Mesenchymal stem cell (in vitro differentiated cells and primary cell): ENCODE data around the gene GOLPH3.

Experiments
- DNase-seq: peaks from one replicate; pipeline ENCODE4 v3.0.0-alpha.2; 2013
- H2AFZ ChIP-seq: one replicate; pipeline ENCODE4 v1.6.1; 2013; ENCODE audit warnings: low read depth, mild to moderate bottlenecking, control low read depth, inconsistent platforms, low read length, moderate library complexity
- H2AK5ac ChIP-seq: 2 replicates; pipeline ENCODE4 v1.6.1; 2013; ENCODE audit warnings: low read length, moderate library complexity, mild to moderate bottlenecking, inconsistent platforms; ENCODE audit not compliant: severe bottlenecking
- H2BK120ac ChIP-seq: one replicate; pipeline ENCODE4 v1.6.1; 2013; ENCODE audit warnings: low read depth, mild to moderate bottlenecking, inconsistent platforms, low read length, moderate library complexity
- H2BK12ac ChIP-seq, 2 experiments: one replicate each; pipeline ENCODE4 v1.6.1; 2013; ENCODE audit warnings: inconsistent platforms in 2 of 2, low read length in 2 of 2, mild to moderate bottlenecking in 2 of 2, moderate library complexity in 2 of 2, control low read depth in 1 of 2
- H2BK15ac ChIP-seq: one replicate; pipeline ENCODE4 v1.6.1; 2013; ENCODE audit warnings: mild to moderate bottlenecking, low read depth, inconsistent platforms; ENCODE audit not compliant: poor library complexity, severe bottlenecking
- H2BK5ac ChIP-seq: 2 replicates; pipeline ENCODE4 v1.6.1; 2013; ENCODE audit warnings: low read depth, mild to moderate bottlenecking, low read length, control low read depth, inconsistent platforms; ENCODE audit not compliant: poor library complexity, severe bottlenecking
- H3K14ac ChIP-seq, 2 experiments: one replicate each; pipeline ENCODE4 v1.6.1; 2013; ENCODE audit warnings: inconsistent platforms in 2 of 2, low read length in 2 of 2, control low read depth in 1 of 2, mild to moderate bottlenecking in 1 of 2, moderate library complexity in 1 of 2
- H3K18ac ChIP-seq, 2 experiments: one replicate each; pipeline ENCODE4 v1.6.1; 2013; ENCODE audit warnings: inconsistent platforms in 2 of 2, low read length in 2 of 2, control low read depth in 1 of 2, low read depth in 1 of 2, mild to moderate bottlenecking in 1 of 2
- H3K23ac ChIP-seq, 2 experiments: one replicate each; pipeline ENCODE4 v1.6.1; 2013; ENCODE audit warnings: inconsistent platforms in 2 of 2, low read length in 2 of 2, mild to moderate bottlenecking in 2 of 2, moderate library complexity in 2 of 2, control low read depth in 1 of 2
- H3K27ac ChIP-seq: 2 replicates; pipeline ENCODE4 v1.5.1; 2013; ENCODE audit warnings: mild to moderate bottlenecking, moderate library complexity, low read length, control low read depth, inconsistent platforms; ENCODE audit not compliant: poor library complexity, severe bottlenecking
- H3K27me3 ChIP-seq, 2 experiments: 2 replicates each; pipeline versions ENCODE4 v1.6.1 to v1.7.0; 2013; ENCODE audit warnings: low read length in 2 of 2, mild to moderate bottlenecking in 2 of 2, moderate library complexity in 2 of 2, control low read depth in 1 of 2, inconsistent platforms in 1 of 2; ENCODE audit not compliant: control insufficient read depth in 1 of 2, insufficient read depth in 1 of 2
- H3K36me3 ChIP-seq, 2 experiments: 2 replicates each; pipeline versions ENCODE4 v1.6.1 to v1.7.0; 2013; ENCODE audit warnings: low read length in 2 of 2, control low read depth in 1 of 2, inconsistent platforms in 1 of 2, low read depth in 1 of 2, mild to moderate bottlenecking in 1 of 2; ENCODE audit not compliant: insufficient read depth in 2 of 2, control insufficient read depth in 1 of 2
- H3K4ac ChIP-seq, 2 experiments: one replicate each; pipeline ENCODE4 v1.6.1; 2013; ENCODE audit warnings: inconsistent platforms in 2 of 2, low read length in 2 of 2, mild to moderate bottlenecking in 2 of 2, moderate library complexity in 2 of 2, control low read depth in 1 of 2, low read depth in 1 of 2
- H3K4me1 ChIP-seq: 2 replicates; pipeline ENCODE4 v1.6.1; 2013; ENCODE audit warnings: low read depth, low read length, control low read depth; ENCODE audit not compliant: control insufficient read depth, insufficient read depth
- H3K4me2 ChIP-seq: 2 replicates; pipeline ENCODE4 v1.6.1; 2013; ENCODE audit warnings: low read length, mild to moderate bottlenecking, inconsistent platforms; ENCODE audit not compliant: poor library complexity, severe bottlenecking
- H3K4me3 ChIP-seq, 2 experiments: 2 replicates each; pipeline versions ENCODE4 v1.5.1 to v1.7.0; 2013; ENCODE audit warnings: low read length in 2 of 2, mild to moderate bottlenecking in 2 of 2, control low read depth in 1 of 2, low read depth in 1 of 2; ENCODE audit not compliant: insufficient read depth in 1 of 2
- H3K79me1 ChIP-seq: replicated peaks from 2 replicates; pipeline ENCODE4 v1.6.1; 2013; ENCODE audit warnings: mild to moderate bottlenecking, control low read depth, low read length, inconsistent platforms; ENCODE audit not compliant: poor library complexity, severe bottlenecking
- H3K9ac ChIP-seq: 2 replicates; pipeline ENCODE4 v1.7.0; 2013; ENCODE audit warnings: mild to moderate bottlenecking, low read length, moderate library complexity
- H3K9me3 ChIP-seq: 2 replicates; pipeline ENCODE4 v1.7.0; 2013; ENCODE audit warnings: mild to moderate bottlenecking, low read length; ENCODE audit not compliant: control insufficient read depth
- H4K8ac ChIP-seq: one replicate; pipeline ENCODE4 v1.6.1; 2013; ENCODE audit warnings: inconsistent platforms, mild to moderate bottlenecking, low read length, moderate library complexity
- H4K91ac ChIP-seq: one replicate; pipeline ENCODE4 v1.6.1; 2013; ENCODE audit warnings: mild to moderate bottlenecking, low read length, inconsistent platforms
- WGBS: methylation state at CpG from one replicate; pipeline ENCODE4 v1.1.7; 2013; ENCODE audit warnings: mixed read lengths; 5-methylcytosine and 5-hydroxymethylcytosine counted together

GOLPH3 gene

GRCh38 chr5:32090755-32091128, 83.4 kb downstream of the GOLPH3 start:
- no peak overlapping the region for H2BK120ac ChIP-seq
- no peak overlapping the region for H2BK5ac ChIP-seq
- no peaks in the 10 kb centered on the region for H3K27me3 ChIP-seq
- 92% methylated on average over 16 of the region's 17 CpGs for WGBS
- H3K79me1 ChIP-seq = no peaks in the 10 kb centered on the region
- H3K4me3 ChIP-seq = no peak overlapping the region
- H3K9me3 ChIP-seq = no peaks in the 10 kb centered on the region
- H3K4me1 ChIP-seq = peaks cover 3% of the 10 kb centered on the region
- peaks cover 29% of the 10 kb centered on the region in 2 experiments for H3K36me3 ChIP-seq
- H3K23ac ChIP-seq = no peak overlapping the region
- H3K14ac ChIP-seq = no peak overlapping the region
- H4K91ac ChIP-seq = no peak overlapping the region
- H2AFZ ChIP-seq = no peak overlapping the region
- H3K18ac ChIP-seq = no peak overlapping the region
- H3K4ac ChIP-seq = no peak overlapping the region
- no peak overlapping the region for H2BK15ac ChIP-seq
- H3K27ac ChIP-seq = no peak overlapping the region
- DNase-seq = no peak
- H2AK5ac ChIP-seq = no peak overlapping the region
- H3K4me2 ChIP-seq = no peak overlapping the region
- no peak overlapping the region for H4K8ac ChIP-seq
- no peak overlapping the region for H2BK12ac ChIP-seq
- H3K9ac ChIP-seq = no peak overlapping the region

GRCh38 chr5:32090026-32090754, 83.9 kb downstream of the GOLPH3 start:
- H2BK15ac ChIP-seq = no peak overlapping the region
- 95% methylated on average over 24 of the region's 24 CpGs for WGBS
- peaks cover 26 to 29% of the 10 kb centered on the region in 2 experiments for H3K36me3 ChIP-seq
- H3K14ac ChIP-seq = no peak overlapping the region
- H3K4me1 ChIP-seq = peaks cover 3% of the 10 kb centered on the region
- no peaks in the 10 kb centered on the region for H3K79me1 ChIP-seq
- H4K91ac ChIP-seq = no peak overlapping the region
- no peaks in the 10 kb centered on the region for H3K9me3 ChIP-seq
- no peak overlapping the region for H3K4me3 ChIP-seq
- H2AK5ac ChIP-seq = no peak overlapping the region
- no peak overlapping the region for H3K9ac ChIP-seq
- H4K8ac ChIP-seq = no peak overlapping the region
- no peak overlapping the region for H3K27ac ChIP-seq
- no peak overlapping the region for H3K18ac ChIP-seq
- no peak overlapping the region for H3K4ac ChIP-seq
- no peak overlapping the region for H3K23ac ChIP-seq
- no peaks in the 10 kb centered on the region for H3K27me3 ChIP-seq
- H2BK5ac ChIP-seq = no peak overlapping the region
- H2BK120ac ChIP-seq = no peak overlapping the region
- no peak overlapping the region for H2AFZ ChIP-seq
- H3K4me2 ChIP-seq = no peak overlapping the region
- H2BK12ac ChIP-seq = no peak overlapping the region
- no peak for DNase-seq

GRCh38 chr5:32089146-32090000, 84.7 kb downstream of the GOLPH3 start:
- H3K18ac ChIP-seq = no peak overlapping the region
- DNase-seq = no peak
- no peak overlapping the region for H2AK5ac ChIP-seq
- no peak overlapping the region for H3K9ac ChIP-seq
- H3K27me3 ChIP-seq = no peaks in the 10 kb centered on the region
- no peak overlapping the region for H2BK12ac ChIP-seq
- H3K27ac ChIP-seq = no peak overlapping the region
- peaks cover 3% of the 10 kb centered on the region for H3K4me1 ChIP-seq
- no peaks in the 10 kb centered on the region for H3K79me1 ChIP-seq
- no peak overlapping the region for H3K23ac ChIP-seq
- H3K4me2 ChIP-seq = no peak overlapping the region
- H3K9me3 ChIP-seq = no peaks in the 10 kb centered on the region
- WGBS = 94% methylated on average over 30 of the region's 30 CpGs
- no peak overlapping the region for H2BK15ac ChIP-seq
- no peak overlapping the region for H2AFZ ChIP-seq
- peaks cover 19 to 22% of the 10 kb centered on the region in 2 experiments for H3K36me3 ChIP-seq
- H3K4me3 ChIP-seq = no peak overlapping the region
- no peak overlapping the region for H3K14ac ChIP-seq
- no peak overlapping the region for H2BK5ac ChIP-seq
- no peak overlapping the region for H2BK120ac ChIP-seq
- no peak overlapping the region for H3K4ac ChIP-seq
- no peak overlapping the region for H4K8ac ChIP-seq
- no peak overlapping the region for H4K91ac ChIP-seq

DNA sequence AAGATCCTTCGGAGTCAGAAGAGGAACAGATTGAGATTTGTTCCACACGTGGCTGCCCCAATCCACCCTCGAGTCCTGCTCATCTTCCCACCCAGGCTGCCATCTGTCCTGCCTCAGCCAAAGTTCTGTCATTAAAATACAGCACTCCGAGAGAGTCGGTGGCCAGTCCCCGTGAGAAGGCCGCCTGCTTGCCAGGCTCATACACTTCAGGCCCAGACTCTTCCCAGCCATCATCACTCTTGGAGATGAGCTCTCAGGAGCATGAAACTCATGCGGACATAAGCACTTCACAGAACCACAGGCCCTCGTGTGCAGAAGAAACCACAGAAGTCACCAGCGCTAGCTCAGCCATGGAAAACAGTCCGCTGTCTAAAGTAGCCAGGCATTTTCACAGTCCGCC, 85.9 kb downstream of the GOLPH3 start:
- Histone ChIP-seq H3K27me3 (no peaks in the 10 kb centered on the region), H3K4me2 (no peak overlapping the region), H3K27ac (no peak overlapping the region), H3K4me3 (no peak overlapping the region), H3K23ac (no peak overlapping the region), H3K36me3 (peaks cover 11 to 21% of the 10 kb centered on the region in 2 experiments), H2AK5ac (no peak overlapping the region), H2AFZ (no peak overlapping the region), H3K9me3 (no peaks in the 10 kb centered on the region), H3K79me1 (no peaks in the 10 kb centered on the region), H3K4ac (no peak overlapping the region), H2BK5ac (no peak overlapping the region), H2BK12ac (no peak overlapping the region), H3K14ac (no peak overlapping the region), H4K8ac (no peak overlapping the region), H2BK15ac (no peak overlapping the region), H2BK120ac (no peak overlapping the region), H3K9ac (no peak overlapping the region), H3K4me1 (peaks cover 3% of the 10 kb centered on the region), H4K91ac (no peak overlapping the region), H3K18ac (no peak overlapping the region)
- 95% methylated on average over 12 of the region's 12 CpGs for WGBS
- no peak for DNase-seq
